GM12878 (cell line): ENCODE data around the gene UNK. TPM values are rescaled to one million over a fixed set of nuclear protein-coding genes. Genes with fewer than 3 reads are reported as not detected.
A peak's percentile ranks its signal among the peaks of the same experiment; 100 is the strongest.

Source experiments
- CBX3 ChIP-seq: fragments of 200-600 bp; sonication (generic); IDR thresholded peaks from 2 replicates; pipeline ENCODE4 v1.6.1; 2016; ENCODE audit warnings: low read depth, borderline replicate concordance
- CEBPB ChIP-seq, 2 experiments: fragments of 150-350 bp in 1 of 2; IDR thresholded peaks; 2 replicates each; pipeline ENCODE4 v1.6.1; 2012 to 2014; ENCODE audit warnings: low read depth in 2 of 2, low read length in 2 of 2, borderline replicate concordance in 1 of 2, inconsistent platforms in 1 of 2
- CREM ChIP-seq: IDR thresholded peaks from 2 replicates; pipeline ENCODE4 v1.6.1; 2014; ENCODE audit warnings: antibody characterized with exemption, low read depth
- ESRRA ChIP-seq: IDR thresholded peaks from 2 replicates; pipeline ENCODE4 v1.6.1; 2012; ENCODE audit warnings: mild to moderate bottlenecking, low read length, improper control_type of control experiment
- ETV6 ChIP-seq, 2 experiments: fragments of 450-650 bp in 1 of 2; IDR thresholded peaks in 1 of 2; conservative IDR thresholded peaks in 1 of 2; 2 replicates each; pipeline ENCODE4 v1.6.1; 2014; ENCODE audit warnings: antibody characterized with exemption in 1 of 2, borderline replicate concordance in 1 of 2, low read depth in 1 of 2, mild to moderate bottlenecking in 1 of 2, moderate library complexity in 1 of 2
- HDAC6 ChIP-seq: fragments of 200-600 bp; sonication (generic); IDR thresholded peaks from one replicate; pipeline ENCODE4 v1.8.0; 2017; ENCODE audit warnings: antibody characterized with exemption; ENCODE audit not compliant: unreplicated experiment
- MAX ChIP-seq: IDR thresholded peaks from 2 replicates; pipeline ENCODE4 v1.6.1; 2012; ENCODE audit warnings: low read depth, low read length, improper control_type of control experiment
- NFIC ChIP-seq: IDR thresholded peaks from 2 replicates; pipeline ENCODE4 v1.6.1; 2012; ENCODE audit warnings: low read depth, mild to moderate bottlenecking, inconsistent platforms, low read length, moderate library complexity
- NR2F1 ChIP-seq: fragments of 450-650 bp; conservative IDR thresholded peaks from 2 replicates; pipeline ENCODE4 v1.6.1; 2017; ENCODE audit warnings: mild to moderate bottlenecking
- PAX5 ChIP-seq: IDR thresholded peaks from 2 replicates; pipeline ENCODE4 v1.6.1; 2011; ENCODE audit warnings: low read depth, low read length, borderline replicate concordance
- PAX8 ChIP-seq: fragments of 450-650 bp; IDR thresholded peaks from 2 replicates; pipeline ENCODE4 v1.6.1; 2017; ENCODE audit warnings: mild to moderate bottlenecking, moderate library complexity
- RUNX3 ChIP-seq: IDR thresholded peaks from 2 replicates; pipeline ENCODE4 v1.6.1; 2012; ENCODE audit warnings: low read length, inconsistent platforms
- SIN3A ChIP-seq: IDR thresholded peaks from 2 replicates; pipeline ENCODE4 v1.6.1; 2012; ENCODE audit warnings: low read depth, low read length, improper control_type of control experiment
- SREBF2 ChIP-seq: IDR thresholded peaks from 2 replicates; pipeline ENCODE4 v1.6.1; 2012; ENCODE audit warnings: mild to moderate bottlenecking, low read length
- SUZ12 ChIP-seq: fragments of 200-600 bp; sonication (generic); IDR thresholded peaks from one replicate; pipeline ENCODE4 v1.6.1; 2018; ENCODE audit warnings: antibody characterized with exemption, mild to moderate bottlenecking; ENCODE audit not compliant: unreplicated experiment
- TCF3 ChIP-seq: IDR thresholded peaks from 2 replicates; pipeline ENCODE4 v1.6.1; 2012; ENCODE audit warnings: low read depth, mild to moderate bottlenecking, low read length, borderline replicate concordance; ENCODE audit not compliant: insufficient read depth
- ZBTB11 ChIP-seq: fragments of 450-650 bp; formaldehyde crosslinking; IDR thresholded peaks from 2 replicates; pipeline ENCODE4 v1.5.0; 2022; ENCODE audit warnings: mild to moderate bottlenecking, missing genetic modification characterization
- ZBTB33 ChIP-seq: fragments of 450-650 bp; IDR thresholded peaks from 2 replicates; pipeline ENCODE4 v1.6.1; 2017; ENCODE audit warnings: mild to moderate bottlenecking
- ZSCAN29 ChIP-seq: fragments of 450-650 bp; IDR thresholded peaks from 2 replicates; pipeline ENCODE4 v1.6.1; 2017; ENCODE audit warnings: mild to moderate bottlenecking, moderate library complexity
- polyA plus RNA-seq, 11 experiments: library from polyadenylated mRNA; depleted of rRNA in 4 of 11; unstranded in 6 of 11; stranded (reverse) in 5 of 11; fragments of >200 nt; fragmentation: Nextera tagmentation in 4 of 11; fragmentation: Illumina TruSeq in 1 of 11; extraction: Ambion mirVana in 4 of 11; extraction: Trizol in 1 of 11; gene quantifications; 1 replicate in 1 of 11; 2 replicates in 10 of 11; pipeline versions ENCODE4 v1.2.1 to v1.2.3, GENCODE V29; 2011 to 2016; ENCODE audit warnings: inconsistent platforms in 2 of 11, missing spikeins in 2 of 11, low read depth in 1 of 11
- total RNA-seq, 4 experiments: library from RNA; depleted of rRNA in 3 of 4; stranded (reverse); fragments of >200 nt in 3 of 4; fragmentation: Illumina TruSeq in 1 of 4; extraction: Trizol in 1 of 4; gene quantifications; 2 replicates each; pipeline versions ENCODE4 v1.2.1 to v1.2.3, GENCODE V29; 2013 to 2021
- TF ChIP-seq, protein P1 (sequence below): fragments of 150-350 bp; IDR thresholded peaks from 2 replicates; pipeline ENCODE4 v1.6.1; 2014; ENCODE audit warnings: mild to moderate bottlenecking, low read depth, low read length

Gene UNK
- total and polyA plus RNA-seq, 10 of the 15 experiments (the other 5 are each of a cell fraction or from before 2014, with no cell fraction given): 8.9 to 34.5 (median 27.3) TPM

- no peak for TF ChIP-seq ZBTB11 (CRISPR knock-in tag)
- TF ChIP-seq HDAC6: no peak
- 0 out of 2 replicates have a peak, but pooled peaks have one; percentile 28 for TF ChIP-seq PAX8
- TF ChIP-seq SUZ12: no peak
- TF ChIP-seq ETV6 (conservative IDR thresholded peaks at IDR 0.05 in 1 of 2, IDR thresholded peaks at IDR 0.05 in 1 of 2; ENCODE audit: borderline replicate concordance in 1 of 2, low read depth in 1 of 2): no peak
- TF ChIP-seq SIN3A: no peak
- no peak for TF ChIP-seq ESRRA
- no peak for TF ChIP-seq NR2F1
- TF ChIP-seq RUNX3: no peak
- TF ChIP-seq SREBF2: no peak
- TF ChIP-seq ZSCAN29: no peak
- TF ChIP-seq ZBTB33: peak; percentile 67; the same call in 1 of the 2 replicates
- TF ChIP-seq CEBPB (IDR thresholded peaks at IDR 0.05; ENCODE audit: borderline replicate concordance in 1 of 2, low read depth in 2 of 2, low read length in 2 of 2): no peak
- TF ChIP-seq PAX5: no peak
- TF ChIP-seq TCF3: no peak
- TF ChIP-seq MAX: no peak
- TF ChIP-seq CBX3: no peak
- TF ChIP-seq, protein P1, sequence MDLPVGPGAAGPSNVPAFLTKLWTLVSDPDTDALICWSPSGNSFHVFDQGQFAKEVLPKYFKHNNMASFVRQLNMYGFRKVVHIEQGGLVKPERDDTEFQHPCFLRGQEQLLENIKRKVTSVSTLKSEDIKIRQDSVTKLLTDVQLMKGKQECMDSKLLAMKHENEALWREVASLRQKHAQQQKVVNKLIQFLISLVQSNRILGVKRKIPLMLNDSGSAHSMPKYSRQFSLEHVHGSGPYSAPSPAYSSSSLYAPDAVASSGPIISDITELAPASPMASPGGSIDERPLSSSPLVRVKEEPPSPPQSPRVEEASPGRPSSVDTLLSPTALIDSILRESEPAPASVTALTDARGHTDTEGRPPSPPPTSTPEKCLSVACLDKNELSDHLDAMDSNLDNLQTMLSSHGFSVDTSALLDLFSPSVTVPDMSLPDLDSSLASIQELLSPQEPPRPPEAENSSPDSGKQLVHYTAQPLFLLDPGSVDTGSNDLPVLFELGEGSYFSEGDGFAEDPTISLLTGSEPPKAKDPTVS: no peak
- no peak for TF ChIP-seq NFIC
- no peak for TF ChIP-seq CREM
These were observed 668 bp upstream of the UNK start (continued) for GRCh38 chr17:75783803-75784472.
